Calu3 (cell line): ENCODE results near the gene CACNG7. TPM values are rescaled to one million over a fixed set of nuclear protein-coding genes. Genes with fewer than 3 reads are reported as not detected.

Experiments
- BruUV-seq: library from RNA; stranded (reverse); fragments of 400-500 nt; replicated peaks from 2 replicates; lab custom pipeline; 2021; lab: Mats Ljungman, UMichigan
- CTCF ChIA-PET: fragments of 300-600 bp; sonication (Branson Sonifier 250); formaldehyde crosslinking; loops from one replicate; lab custom pipeline; 2022; ENCODE audit warnings: antibody characterized with exemption; lab: Charles Lee
- DNase-seq: peaks from one replicate; pipeline ENCODE4 v3.0.0; 2022
- H3K27ac Mint-ChIP-seq: one replicate; pipeline ENCODE4 v1.8.0; 2022; ENCODE audit warnings: mixed read lengths; ENCODE audit not compliant: unreplicated experiment
- H3K27me3 Mint-ChIP-seq: one replicate; pipeline ENCODE4 v1.8.0; 2022; ENCODE audit warnings: mixed read lengths; ENCODE audit not compliant: unreplicated experiment
- H3K36me3 Mint-ChIP-seq: one replicate; pipeline ENCODE4 v1.8.0; 2022; ENCODE audit warnings: mild to moderate bottlenecking, moderate library complexity, mixed read lengths; ENCODE audit not compliant: insufficient read depth, unreplicated experiment
- H3K4me1 Mint-ChIP-seq: one replicate; pipeline ENCODE4 v1.8.0; 2022; ENCODE audit warnings: mild to moderate bottlenecking, low read depth, mixed read lengths; ENCODE audit not compliant: unreplicated experiment
- H3K4me3 Mint-ChIP-seq: one replicate; pipeline ENCODE4 v1.8.0; 2022; ENCODE audit warnings: mild to moderate bottlenecking, low read depth, moderate library complexity, mixed read lengths; ENCODE audit not compliant: unreplicated experiment
- H3K9me3 Mint-ChIP-seq: one replicate; pipeline ENCODE4 v1.8.0; 2022; ENCODE audit warnings: low read depth, mixed read lengths; ENCODE audit not compliant: unreplicated experiment
- intact Hi-C: fragments of 100-400 bp; cut with micrococcal nuclease; formaldehyde crosslinking; loops from one replicate; pipeline ENCODE4 v1.10.0; 2022; ENCODE audit not compliant: unreplicated experiment
- total RNA-seq: library from RNA; stranded (reverse); gene quantifications from 2 replicates; pipeline ENCODE4 v1.2.3, GENCODE V29; 2022
- TF ChIP-seq, protein P1 (sequence below): fragments of 200-600 bp; IDR thresholded peaks from one replicate; pipeline ENCODE4 v1.8.0; 2022; ENCODE audit warnings: antibody characterized with exemption; ENCODE audit not compliant: unreplicated experiment

CACNG7 gene
- total RNA-seq, 1 experiment from 2014 or later = not detected

DNA sequence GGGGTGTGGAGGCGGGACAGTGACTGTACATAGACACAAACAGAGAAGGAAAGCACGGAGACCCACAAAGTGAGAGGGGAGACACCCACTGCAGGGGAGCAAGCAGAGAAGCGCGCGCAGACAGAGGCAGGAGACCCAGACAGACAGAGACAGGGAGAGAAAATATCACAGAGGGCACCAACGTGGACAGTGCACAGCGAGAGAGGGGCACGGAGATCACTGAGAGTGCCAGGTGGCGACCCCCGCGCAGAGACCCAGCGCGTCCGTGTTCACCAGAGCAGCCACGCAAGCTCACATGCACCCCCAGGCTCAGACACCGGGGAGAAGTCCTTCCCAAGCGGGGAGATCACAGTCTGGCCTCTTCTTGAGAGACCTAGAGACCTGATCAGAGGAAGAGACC, 1.4 kb upstream of the CACNG7 start:
- CTCF ChIA-PET = interaction anchor here (0.7 to 1.5 kb wide), 2 partner anchors 122 to 816 kb away, joined by 3 to 5 read pairs; no protein-coding TSS in a partner anchor
- H3K9me3 Mint-ChIP-seq = no peaks in the 10 kb centered on the region
- peaks cover 57% of the 10 kb centered on the region for H3K4me1 Mint-ChIP-seq
- H3K27ac Mint-ChIP-seq = peak overlapping the region; percentile 8
- intact Hi-C loops = loop anchor here (5.0 kb wide), 2 partner anchors 75 to 115 kb away; no protein-coding TSS in a partner anchor
- TF ChIP-seq, protein P1, sequence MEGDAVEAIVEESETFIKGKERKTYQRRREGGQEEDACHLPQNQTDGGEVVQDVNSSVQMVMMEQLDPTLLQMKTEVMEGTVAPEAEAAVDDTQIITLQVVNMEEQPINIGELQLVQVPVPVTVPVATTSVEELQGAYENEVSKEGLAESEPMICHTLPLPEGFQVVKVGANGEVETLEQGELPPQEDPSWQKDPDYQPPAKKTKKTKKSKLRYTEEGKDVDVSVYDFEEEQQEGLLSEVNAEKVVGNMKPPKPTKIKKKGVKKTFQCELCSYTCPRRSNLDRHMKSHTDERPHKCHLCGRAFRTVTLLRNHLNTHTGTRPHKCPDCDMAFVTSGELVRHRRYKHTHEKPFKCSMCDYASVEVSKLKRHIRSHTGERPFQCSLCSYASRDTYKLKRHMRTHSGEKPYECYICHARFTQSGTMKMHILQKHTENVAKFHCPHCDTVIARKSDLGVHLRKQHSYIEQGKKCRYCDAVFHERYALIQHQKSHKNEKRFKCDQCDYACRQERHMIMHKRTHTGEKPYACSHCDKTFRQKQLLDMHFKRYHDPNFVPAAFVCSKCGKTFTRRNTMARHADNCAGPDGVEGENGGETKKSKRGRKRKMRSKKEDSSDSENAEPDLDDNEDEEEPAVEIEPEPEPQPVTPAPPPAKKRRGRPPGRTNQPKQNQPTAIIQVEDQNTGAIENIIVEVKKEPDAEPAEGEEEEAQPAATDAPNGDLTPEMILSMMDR = no peak
- no peak overlapping the region for H3K4me3 Mint-ChIP-seq
- H3K27me3 Mint-ChIP-seq = peaks cover 51% of the 10 kb centered on the region
- H3K36me3 Mint-ChIP-seq = peaks cover 23% of the 10 kb centered on the region
- BruUV-seq = no TSS peak
- DNase-seq = no peak

DNA sequence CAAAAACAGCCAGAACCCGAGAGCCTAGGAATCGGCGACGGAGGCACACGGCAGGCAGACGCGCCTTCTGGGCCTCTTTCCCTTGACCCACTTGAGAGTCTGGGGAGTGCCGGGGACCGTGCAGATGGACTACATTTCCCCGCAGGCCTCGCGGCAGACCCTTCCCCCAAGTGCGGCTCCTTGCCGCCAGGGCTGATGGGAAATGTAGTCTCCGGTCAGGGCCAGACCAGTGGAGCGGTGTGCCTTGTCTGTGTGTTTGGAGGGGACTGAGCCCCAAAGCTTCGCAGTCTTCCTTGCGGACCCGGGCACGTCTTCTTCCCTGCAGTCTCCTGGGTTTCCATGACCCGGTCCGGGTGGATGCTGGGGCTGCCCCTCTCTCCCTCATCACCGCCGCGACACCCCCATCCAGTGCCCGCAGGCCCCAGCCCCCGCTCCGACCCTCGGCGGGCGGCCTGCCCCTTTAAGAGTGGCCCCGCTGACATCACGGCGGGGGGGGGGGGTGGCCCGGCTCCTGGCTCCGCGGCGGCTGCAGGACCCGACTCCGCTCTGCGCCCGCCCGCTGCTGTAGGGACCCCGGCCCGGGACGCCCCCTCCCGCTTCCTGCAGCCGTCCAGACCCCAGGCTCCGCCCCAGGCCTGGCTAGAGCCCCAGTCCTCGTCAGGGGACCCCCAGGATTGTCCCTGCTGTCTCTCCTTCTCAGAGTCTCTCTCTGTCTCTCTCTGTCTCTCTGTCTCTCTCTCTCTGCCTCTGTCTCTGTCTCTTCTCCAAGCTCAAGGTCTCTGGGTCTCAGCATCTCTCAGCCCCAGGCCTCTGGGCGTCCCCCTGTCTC, 758 bp upstream of the CACNG7 start:
- intact Hi-C loops = loop anchor here (5.0 kb wide), 2 partner anchors 74 to 114 kb away; no protein-coding TSS in a partner anchor
- Mint-ChIP-seq H3K4me1 (peaks cover 57% of the 10 kb centered on the region), H3K36me3 (peaks cover 17% of the 10 kb centered on the region), H3K27ac (no peak overlapping the region), H3K4me3 (no peak overlapping the region), H3K9me3 (no peaks in the 10 kb centered on the region), H3K27me3 (peaks cover 51% of the 10 kb centered on the region)
- TF ChIP-seq, protein P1 = no peak
- peak; percentile 63 for DNase-seq
- CTCF ChIA-PET = interaction anchor here (0.7 kb wide), 1 partner anchor 817 kb away, joined by 3 read pairs; no protein-coding TSS in a partner anchor
- no TSS peak for BruUV-seq

GRCh38 chr19:53909471-53910169, 542 bp downstream of the CACNG7 start:
- H3K27me3 Mint-ChIP-seq = peaks cover 51% of the 10 kb centered on the region
- peaks cover 51% of the 10 kb centered on the region for H3K4me1 Mint-ChIP-seq
- TF ChIP-seq, protein P1 = no peak
- DNase-seq = no peak
- intact Hi-C loops = loop anchor here (5.0 kb wide), 2 partner anchors 73 to 113 kb away; no protein-coding TSS in a partner anchor
- no TSS peak for BruUV-seq
- no peak overlapping the region for H3K4me3 Mint-ChIP-seq
- H3K9me3 Mint-ChIP-seq = no peaks in the 10 kb centered on the region
- peaks cover 15% of the 10 kb centered on the region for H3K36me3 Mint-ChIP-seq
- no peak overlapping the region for H3K27ac Mint-ChIP-seq
- CTCF ChIA-PET = interaction anchor here (0.6 kb wide), 1 partner anchor 868 kb away, joined by 4 read pairs; no protein-coding TSS in a partner anchor

DNA sequence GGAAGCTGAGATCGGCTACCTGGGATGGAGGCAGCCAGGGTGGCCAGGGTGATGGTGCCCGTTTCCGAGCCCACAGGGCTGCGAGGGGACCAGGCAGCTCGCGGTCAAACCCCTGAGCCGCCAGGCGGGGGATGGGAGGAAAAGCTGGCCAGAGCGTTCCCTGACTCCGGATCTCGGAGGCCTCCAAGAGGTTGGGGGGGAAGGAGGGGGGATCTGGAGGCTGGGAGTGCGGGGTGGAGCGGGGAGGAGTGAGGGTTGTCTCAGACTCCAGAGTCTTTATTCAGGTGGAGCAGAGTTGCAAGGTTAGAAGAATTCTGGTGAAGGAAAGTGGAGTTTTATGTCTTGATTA, 1.1 kb downstream of the CACNG7 start:
- intact Hi-C loops = no loop called here
- CTCF ChIA-PET = interaction anchor here (0.6 kb wide), 1 partner anchor 868 kb away, joined by 4 read pairs; no protein-coding TSS in a partner anchor
- no peak overlapping the region for H3K27ac Mint-ChIP-seq
- no peak overlapping the region for H3K4me3 Mint-ChIP-seq
- peaks cover 46% of the 10 kb centered on the region for H3K4me1 Mint-ChIP-seq
- peaks cover 15% of the 10 kb centered on the region for H3K36me3 Mint-ChIP-seq
- no TSS peak for BruUV-seq
- peaks cover 51% of the 10 kb centered on the region for H3K27me3 Mint-ChIP-seq
- peaks cover 3% of the 10 kb centered on the region for H3K9me3 Mint-ChIP-seq
- no peak for DNase-seq
- TF ChIP-seq, protein P1 = no peak
